ENCODE data around the gene MYOM3. TPM values are rescaled to one million over a fixed set of nuclear protein-coding genes. Genes with fewer than 3 reads are reported as not detected.

Gene MYOM3
- total and polyA plus RNA-seq, 2 of the 13 experiments (the other 11 are each of a cell fraction or from before 2014, with no cell fraction given) = 5.8 to 15.3 TPM

GRCh38 chr1:24113641-24114033 is 1.7 kb upstream of the MYOM3 start (continued):
- TF ChIP-seq IRF9 (CRISPR knock-in tag; IDR thresholded peaks at IDR 0.05; ENCODE audit: borderline replicate concordance) = no peak
- peak; percentile 20; the same call in 1 of the 2 replicates for TF ChIP-seq CTCF (CRISPR knock-in tag; IDR thresholded peaks at IDR 0.05)
- no peak for TF ChIP-seq THYN1 (CRISPR knock-in tag; IDR thresholded peaks at IDR 0.05; ENCODE audit: borderline replicate concordance, low read depth)
- 0 out of 2 replicates have a peak, but pooled peaks have one; percentile 21 for TF ChIP-seq ZNF263 (CRISPR knock-in tag; IDR thresholded peaks at IDR 0.05)
- TF ChIP-seq, protein P1, sequence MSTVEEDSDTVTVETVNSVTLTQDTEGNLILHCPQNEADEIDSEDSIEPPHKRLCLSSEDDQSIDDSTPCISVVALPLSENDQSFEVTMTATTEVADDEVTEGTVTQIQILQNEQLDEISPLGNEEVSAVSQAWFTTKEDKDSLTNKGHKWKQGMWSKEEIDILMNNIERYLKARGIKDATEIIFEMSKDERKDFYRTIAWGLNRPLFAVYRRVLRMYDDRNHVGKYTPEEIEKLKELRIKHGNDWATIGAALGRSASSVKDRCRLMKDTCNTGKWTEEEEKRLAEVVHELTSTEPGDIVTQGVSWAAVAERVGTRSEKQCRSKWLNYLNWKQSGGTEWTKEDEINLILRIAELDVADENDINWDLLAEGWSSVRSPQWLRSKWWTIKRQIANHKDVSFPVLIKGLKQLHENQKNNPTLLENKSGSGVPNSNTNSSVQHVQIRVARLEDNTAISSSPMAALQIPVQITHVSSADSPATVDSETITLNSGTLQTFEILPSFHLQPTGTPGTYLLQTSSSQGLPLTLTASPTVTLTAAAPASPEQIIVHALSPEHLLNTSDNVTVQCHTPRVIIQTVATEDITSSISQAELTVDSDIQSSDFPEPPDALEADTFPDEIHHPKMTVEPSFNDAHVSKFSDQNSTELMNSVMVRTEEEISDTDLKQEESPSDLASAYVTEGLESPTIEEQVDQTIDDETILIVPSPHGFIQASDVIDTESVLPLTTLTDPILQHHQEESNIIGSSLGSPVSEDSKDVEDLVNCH (CRISPR knock-in tag; IDR thresholded peaks at IDR 0.05) = no peak
- no peak for TF ChIP-seq ZNF7 (CRISPR knock-in tag; IDR thresholded peaks at IDR 0.05)
- TF ChIP-seq TEAD3 (CRISPR knock-in tag; optimal IDR thresholded peaks at IDR 0.05; ENCODE audit: borderline replicate concordance) = peak; percentile 11
- TF ChIP-seq FOSL1 (CRISPR knock-in tag; IDR thresholded peaks at IDR 0.05; ENCODE audit: borderline replicate concordance) = no peak
- TF ChIP-seq, protein P2, sequence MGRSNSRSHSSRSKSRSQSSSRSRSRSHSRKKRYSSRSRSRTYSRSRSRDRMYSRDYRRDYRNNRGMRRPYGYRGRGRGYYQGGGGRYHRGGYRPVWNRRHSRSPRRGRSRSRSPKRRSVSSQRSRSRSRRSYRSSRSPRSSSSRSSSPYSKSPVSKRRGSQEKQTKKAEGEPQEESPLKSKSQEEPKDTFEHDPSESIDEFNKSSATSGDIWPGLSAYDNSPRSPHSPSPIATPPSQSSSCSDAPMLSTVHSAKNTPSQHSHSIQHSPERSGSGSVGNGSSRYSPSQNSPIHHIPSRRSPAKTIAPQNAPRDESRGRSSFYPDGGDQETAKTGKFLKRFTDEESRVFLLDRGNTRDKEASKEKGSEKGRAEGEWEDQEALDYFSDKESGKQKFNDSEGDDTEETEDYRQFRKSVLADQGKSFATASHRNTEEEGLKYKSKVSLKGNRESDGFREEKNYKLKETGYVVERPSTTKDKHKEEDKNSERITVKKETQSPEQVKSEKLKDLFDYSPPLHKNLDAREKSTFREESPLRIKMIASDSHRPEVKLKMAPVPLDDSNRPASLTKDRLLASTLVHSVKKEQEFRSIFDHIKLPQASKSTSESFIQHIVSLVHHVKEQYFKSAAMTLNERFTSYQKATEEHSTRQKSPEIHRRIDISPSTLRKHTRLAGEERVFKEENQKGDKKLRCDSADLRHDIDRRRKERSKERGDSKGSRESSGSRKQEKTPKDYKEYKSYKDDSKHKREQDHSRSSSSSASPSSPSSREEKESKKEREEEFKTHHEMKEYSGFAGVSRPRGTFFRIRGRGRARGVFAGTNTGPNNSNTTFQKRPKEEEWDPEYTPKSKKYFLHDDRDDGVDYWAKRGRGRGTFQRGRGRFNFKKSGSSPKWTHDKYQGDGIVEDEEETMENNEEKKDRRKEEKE (IDR thresholded peaks at IDR 0.05) = no peak

Measured in HepG2 (cell line).